WTC11 (cell line): ENCODE results near the gene OR2M2.

ENCODE experiments used
- FOXP1 ChIP-seq: sonication (generic); formaldehyde crosslinking; IDR thresholded peaks from 2 replicates; pipeline ENCODE4 v1.8.0; 2022; ENCODE audit warnings: missing genetic modification reagents, mild to moderate bottlenecking, moderate library complexity, borderline replicate concordance
- JUN ChIP-seq: sonication (generic); formaldehyde crosslinking; IDR thresholded peaks from 2 replicates; pipeline ENCODE4 v1.8.0; 2023; ENCODE audit warnings: mild to moderate bottlenecking, missing genetic modification reagents
- NFATC4 ChIP-seq: fragments of 250-450 bp; sonication (Bioruptor Pico); IDR thresholded peaks from 2 replicates; pipeline ENCODE4 v1.9.0; 2021; ENCODE audit warnings: mild to moderate bottlenecking
- RORB ChIP-seq: fragments of 250-450 bp; sonication (Bioruptor Pico); IDR thresholded peaks from 2 replicates; pipeline ENCODE4 v1.9.0; 2021; ENCODE audit warnings: mild to moderate bottlenecking
- SP1 ChIP-seq: sonication (generic); formaldehyde crosslinking; conservative IDR thresholded peaks from 2 replicates; pipeline ENCODE4 v1.8.1; 2022; ENCODE audit warnings: missing genetic modification reagents
- ZNF232 ChIP-seq: sonication (generic); formaldehyde crosslinking; IDR thresholded peaks from 2 replicates; pipeline ENCODE4 v1.8.0; 2022; ENCODE audit warnings: mild to moderate bottlenecking, missing genetic modification reagents
- ZNF263 ChIP-seq: sonication (generic); formaldehyde crosslinking; IDR thresholded peaks from 2 replicates; pipeline ENCODE4 v1.8.1; 2022; ENCODE audit warnings: low read depth, mild to moderate bottlenecking, moderate library complexity, missing genetic modification reagents
- TF ChIP-seq, protein P1 (sequence below): fragments of 200-600 bp; IDR thresholded peaks from 2 replicates; pipeline ENCODE4 v1.8.0; 2022; ENCODE audit warnings: antibody characterized with exemption
- TF ChIP-seq, protein P2 (sequence below): sonication (generic); formaldehyde crosslinking; conservative IDR thresholded peaks from 2 replicates; pipeline ENCODE4 v1.8.1; 2023; ENCODE audit warnings: mild to moderate bottlenecking, low read depth, missing genetic modification reagents, moderate library complexity
- TF ChIP-seq, protein P3 (sequence below): sonication (generic); formaldehyde crosslinking; IDR thresholded peaks from 2 replicates; pipeline ENCODE4 v1.8.1; 2022; ENCODE audit warnings: low read depth, missing genetic modification reagents, borderline replicate concordance

DNA sequence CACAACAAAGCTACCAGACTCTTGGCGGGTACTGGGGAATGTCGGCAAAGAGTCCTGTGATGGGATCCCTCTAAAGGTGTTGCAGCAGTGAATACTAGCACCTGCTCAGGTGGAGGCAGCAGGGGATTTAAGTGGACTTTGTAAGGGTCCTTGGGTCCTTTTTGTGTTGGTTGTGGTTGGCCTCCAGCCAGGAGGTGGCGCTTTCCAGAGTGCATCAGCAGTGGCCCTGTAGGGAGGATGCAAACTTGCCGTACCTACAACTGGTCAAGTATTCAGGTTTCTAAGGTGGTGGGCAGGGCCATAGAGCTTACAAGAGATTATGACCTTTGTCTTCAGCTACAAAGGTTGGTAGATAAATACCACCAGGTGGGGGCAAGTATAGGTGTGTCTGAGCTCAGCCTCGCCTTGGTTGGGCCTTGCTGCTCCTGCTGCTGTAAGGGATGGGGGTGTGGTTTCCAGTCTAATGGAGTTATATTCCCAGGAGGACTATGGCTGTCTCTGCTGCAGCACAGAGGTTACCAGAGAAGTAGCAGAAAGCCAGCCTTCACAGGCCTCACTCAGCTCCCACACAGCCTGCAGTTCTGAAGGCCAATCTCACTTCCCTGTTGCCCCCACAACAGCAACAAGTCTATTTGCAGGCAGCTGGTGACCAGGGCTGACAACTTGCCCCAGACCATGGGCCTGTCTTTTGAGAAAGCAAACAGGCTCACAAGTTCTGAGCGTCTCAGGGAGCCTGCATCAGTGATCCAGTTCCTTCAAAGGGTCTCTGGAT is 22.4 kb upstream of the OR2M2 start:
- TF ChIP-seq, protein P1, sequence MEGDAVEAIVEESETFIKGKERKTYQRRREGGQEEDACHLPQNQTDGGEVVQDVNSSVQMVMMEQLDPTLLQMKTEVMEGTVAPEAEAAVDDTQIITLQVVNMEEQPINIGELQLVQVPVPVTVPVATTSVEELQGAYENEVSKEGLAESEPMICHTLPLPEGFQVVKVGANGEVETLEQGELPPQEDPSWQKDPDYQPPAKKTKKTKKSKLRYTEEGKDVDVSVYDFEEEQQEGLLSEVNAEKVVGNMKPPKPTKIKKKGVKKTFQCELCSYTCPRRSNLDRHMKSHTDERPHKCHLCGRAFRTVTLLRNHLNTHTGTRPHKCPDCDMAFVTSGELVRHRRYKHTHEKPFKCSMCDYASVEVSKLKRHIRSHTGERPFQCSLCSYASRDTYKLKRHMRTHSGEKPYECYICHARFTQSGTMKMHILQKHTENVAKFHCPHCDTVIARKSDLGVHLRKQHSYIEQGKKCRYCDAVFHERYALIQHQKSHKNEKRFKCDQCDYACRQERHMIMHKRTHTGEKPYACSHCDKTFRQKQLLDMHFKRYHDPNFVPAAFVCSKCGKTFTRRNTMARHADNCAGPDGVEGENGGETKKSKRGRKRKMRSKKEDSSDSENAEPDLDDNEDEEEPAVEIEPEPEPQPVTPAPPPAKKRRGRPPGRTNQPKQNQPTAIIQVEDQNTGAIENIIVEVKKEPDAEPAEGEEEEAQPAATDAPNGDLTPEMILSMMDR = no peak
- TF ChIP-seq NFATC4 = no peak
- no peak for TF ChIP-seq JUN (CRISPR knock-in tag)
- TF ChIP-seq ZNF232 (CRISPR knock-in tag) = no peak
- TF ChIP-seq, protein P2, sequence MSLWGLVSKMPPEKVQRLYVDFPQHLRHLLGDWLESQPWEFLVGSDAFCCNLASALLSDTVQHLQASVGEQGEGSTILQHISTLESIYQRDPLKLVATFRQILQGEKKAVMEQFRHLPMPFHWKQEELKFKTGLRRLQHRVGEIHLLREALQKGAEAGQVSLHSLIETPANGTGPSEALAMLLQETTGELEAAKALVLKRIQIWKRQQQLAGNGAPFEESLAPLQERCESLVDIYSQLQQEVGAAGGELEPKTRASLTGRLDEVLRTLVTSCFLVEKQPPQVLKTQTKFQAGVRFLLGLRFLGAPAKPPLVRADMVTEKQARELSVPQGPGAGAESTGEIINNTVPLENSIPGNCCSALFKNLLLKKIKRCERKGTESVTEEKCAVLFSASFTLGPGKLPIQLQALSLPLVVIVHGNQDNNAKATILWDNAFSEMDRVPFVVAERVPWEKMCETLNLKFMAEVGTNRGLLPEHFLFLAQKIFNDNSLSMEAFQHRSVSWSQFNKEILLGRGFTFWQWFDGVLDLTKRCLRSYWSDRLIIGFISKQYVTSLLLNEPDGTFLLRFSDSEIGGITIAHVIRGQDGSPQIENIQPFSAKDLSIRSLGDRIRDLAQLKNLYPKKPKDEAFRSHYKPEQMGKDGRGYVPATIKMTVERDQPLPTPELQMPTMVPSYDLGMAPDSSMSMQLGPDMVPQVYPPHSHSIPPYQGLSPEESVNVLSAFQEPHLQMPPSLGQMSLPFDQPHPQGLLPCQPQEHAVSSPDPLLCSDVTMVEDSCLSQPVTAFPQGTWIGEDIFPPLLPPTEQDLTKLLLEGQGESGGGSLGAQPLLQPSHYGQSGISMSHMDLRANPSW (CRISPR knock-in tag) = no peak
- no peak for TF ChIP-seq ZNF263 (CRISPR knock-in tag)
- TF ChIP-seq SP1 (CRISPR knock-in tag) = no peak
- TF ChIP-seq RORB (CRISPR knock-in tag) = no peak
- TF ChIP-seq, protein P3, sequence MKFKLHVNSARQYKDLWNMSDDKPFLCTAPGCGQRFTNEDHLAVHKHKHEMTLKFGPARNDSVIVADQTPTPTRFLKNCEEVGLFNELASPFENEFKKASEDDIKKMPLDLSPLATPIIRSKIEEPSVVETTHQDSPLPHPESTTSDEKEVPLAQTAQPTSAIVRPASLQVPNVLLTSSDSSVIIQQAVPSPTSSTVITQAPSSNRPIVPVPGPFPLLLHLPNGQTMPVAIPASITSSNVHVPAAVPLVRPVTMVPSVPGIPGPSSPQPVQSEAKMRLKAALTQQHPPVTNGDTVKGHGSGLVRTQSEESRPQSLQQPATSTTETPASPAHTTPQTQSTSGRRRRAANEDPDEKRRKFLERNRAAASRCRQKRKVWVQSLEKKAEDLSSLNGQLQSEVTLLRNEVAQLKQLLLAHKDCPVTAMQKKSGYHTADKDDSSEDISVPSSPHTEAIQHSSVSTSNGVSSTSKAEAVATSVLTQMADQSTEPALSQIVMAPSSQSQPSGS (CRISPR knock-in tag) = no peak
- no peak for TF ChIP-seq FOXP1 (CRISPR knock-in tag)
